ENCODE measurements around the gene TM4SF18. TPM values are rescaled to one million over a fixed set of nuclear protein-coding genes. Genes with fewer than 3 reads are reported as not detected.

TM4SF18 gene
- total RNA-seq, 1 experiment from 2014 or later = 3.0 TPM

DNA sequence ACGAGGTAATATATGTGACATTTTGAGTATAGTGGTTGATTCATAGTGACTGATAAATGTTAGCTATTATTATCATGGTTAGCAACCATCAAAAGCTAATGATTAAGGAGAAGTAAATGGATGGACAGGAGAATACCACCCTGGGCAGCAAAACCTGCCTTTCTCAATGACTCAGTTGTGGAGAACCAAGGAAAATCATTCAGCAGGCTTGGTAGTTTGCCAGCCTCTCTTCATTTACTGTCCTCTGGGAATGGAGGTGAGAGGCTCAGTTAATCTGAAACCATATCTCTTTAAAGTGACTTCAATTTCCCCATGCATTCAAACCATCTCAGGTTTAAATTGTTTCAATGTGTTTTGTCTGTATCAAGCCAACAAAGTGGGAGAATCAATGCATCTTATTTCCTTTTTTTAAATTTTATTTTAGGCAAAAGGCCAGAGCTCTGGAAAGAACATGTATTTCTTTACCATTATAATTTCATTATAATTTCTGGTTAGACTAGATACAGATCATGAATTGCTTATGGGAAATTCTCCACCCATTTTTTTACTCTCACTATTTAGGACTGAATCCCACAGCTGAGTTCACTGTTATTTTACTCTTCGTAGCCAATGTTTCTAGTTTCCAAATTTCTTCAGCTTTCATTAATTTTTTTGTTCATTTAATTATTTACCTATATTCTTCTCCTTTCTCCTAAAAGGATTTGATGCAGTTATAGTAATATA lies 2.7 kb downstream of the TM4SF18 start:
- peak; percentile 43 for DNase-seq (ENCODE audit: low read depth)

- no peak for DNase-seq (ENCODE audit: low read depth)
These were observed 6.3 kb downstream of the TM4SF18 start for GRCh38 chr3:149327156-149327555.

GRCh38 chr3:149325581-149325980 lies 7.9 kb downstream of the TM4SF18 start:
- DNase-seq (ENCODE audit: low read depth) = no peak

GRCh38 chr3:149324332-149324731 lies 9.1 kb downstream of the TM4SF18 start:
- no peak for DNase-seq (ENCODE audit: low read depth)

DNA sequence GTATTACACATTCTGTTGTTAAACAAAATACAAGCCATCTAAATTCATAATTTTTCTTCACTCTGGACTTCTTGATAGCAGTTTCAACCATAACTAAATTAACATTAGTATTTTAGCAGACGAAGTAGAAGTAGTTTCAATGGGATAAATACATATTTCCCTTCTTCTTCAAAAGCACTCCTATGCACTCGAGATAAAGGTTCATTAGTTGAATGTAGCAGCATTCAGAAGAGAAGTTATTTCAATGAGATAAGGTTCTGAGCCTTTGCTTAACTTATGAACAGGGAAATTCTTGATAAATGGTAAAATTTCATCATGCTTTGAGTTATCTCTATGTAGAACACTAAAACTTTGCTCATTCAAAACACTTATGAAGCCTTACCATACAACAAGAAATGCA lies 11.8 kb downstream of the TM4SF18 start:
- DNase-seq (ENCODE audit: low read depth) = no peak

- DNase-seq (ENCODE audit: low read depth) = no peak
These were observed 12.3 kb downstream of the TM4SF18 start for GRCh38 chr3:149321136-149321535.

DNA sequence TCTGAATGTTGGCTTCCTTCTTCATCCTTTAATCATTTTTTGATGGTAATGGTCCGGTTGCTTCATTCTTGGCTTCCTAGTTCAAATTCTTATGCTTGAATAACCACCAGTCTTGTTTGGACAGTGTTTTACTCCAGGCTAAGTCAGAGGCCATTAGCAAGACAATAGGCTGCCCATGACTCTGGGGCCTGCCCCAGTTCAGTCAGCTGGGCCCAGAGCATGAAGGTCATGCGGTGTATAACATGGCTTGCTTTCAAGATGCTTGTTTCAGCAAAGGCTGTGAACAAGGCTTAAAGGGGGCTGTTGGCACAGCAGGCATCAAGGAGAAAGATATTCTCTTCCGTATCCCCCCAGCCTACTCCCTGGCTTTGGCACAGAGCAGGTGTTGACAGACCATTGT lies 13.7 kb downstream of the TM4SF18 start:
- DNase-seq (ENCODE audit: low read depth) = no peak

- no peak for DNase-seq (ENCODE audit: low read depth)
These were observed 16.4 kb downstream of the TM4SF18 start for GRCh38 chr3:149317072-149317471.

DNA sequence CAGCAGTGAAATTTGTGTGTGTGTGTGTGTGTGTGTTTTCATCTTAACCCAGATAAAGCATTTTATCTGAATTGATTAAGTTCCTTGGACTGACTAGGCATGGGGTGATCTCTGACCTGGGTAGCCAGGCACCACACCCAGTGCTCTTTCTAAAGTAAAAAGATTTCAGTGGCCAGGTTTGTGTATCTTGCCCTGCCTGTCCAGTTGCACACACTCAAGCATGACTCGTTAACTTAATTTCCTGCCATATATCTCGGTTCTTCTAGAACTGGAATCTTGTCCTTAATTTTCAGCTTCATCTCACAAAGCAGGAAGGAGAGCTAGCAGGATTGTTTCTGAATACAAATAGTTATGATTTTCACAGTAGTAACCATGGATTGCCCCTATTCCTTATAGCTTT lies 17.0 kb downstream of the TM4SF18 start:
- DNase-seq (ENCODE audit: low read depth) = no peak

GRCh38 chr3:149315694-149316093 lies 17.7 kb downstream of the TM4SF18 start:
- DNase-seq (ENCODE audit: low read depth) = no peak

DNA sequence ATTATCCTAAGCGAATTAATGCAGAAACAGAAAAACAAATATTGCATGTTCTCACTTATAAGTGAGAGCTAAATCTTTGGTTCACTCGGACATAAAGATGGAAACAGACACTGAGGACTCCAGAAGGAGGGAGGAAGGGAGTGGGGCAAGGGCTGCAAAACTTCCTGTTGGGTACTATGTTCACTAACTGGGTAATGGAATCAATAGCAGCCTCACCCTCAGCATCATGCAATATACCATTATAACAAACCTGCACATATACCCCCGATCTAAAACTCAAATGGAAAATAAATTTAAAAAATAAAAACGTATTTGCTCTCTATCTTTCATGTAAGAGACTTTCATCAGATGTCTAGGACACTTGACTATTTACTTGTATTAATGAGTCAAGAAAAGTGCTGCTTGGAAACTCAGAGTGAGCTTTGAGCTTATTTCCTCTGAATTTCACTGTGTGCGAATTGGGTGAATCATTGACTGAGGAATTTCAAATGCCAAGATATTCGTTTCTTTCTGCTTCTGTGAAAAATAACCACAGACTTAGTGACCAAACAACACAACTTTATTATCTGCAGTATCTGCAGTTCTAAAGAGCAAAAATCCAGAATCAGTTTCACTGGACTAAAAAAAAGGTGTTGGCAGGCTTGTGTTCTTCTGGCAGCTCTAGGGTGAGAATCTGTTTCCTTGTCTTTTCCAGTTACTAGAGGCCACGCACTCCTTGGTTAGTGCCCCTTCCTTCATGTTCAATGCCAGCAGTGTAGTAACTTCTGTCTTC lies 18.4 kb downstream of the TM4SF18 start:
- peak; percentile 90 for DNase-seq (ENCODE audit: low read depth)

GRCh38 chr3:149313542-149313941 lies 19.9 kb downstream of the TM4SF18 start:
- DNase-seq (ENCODE audit: low read depth) = no peak

GRCh38 chr3:149310796-149311534 lies 22.5 kb downstream of the TM4SF18 start:
- no peak for DNase-seq (ENCODE audit: low read depth)

GRCh38 chr3:149307435-149307783 lies 26.0 kb downstream of the TM4SF18 start:
- no peak for DNase-seq (ENCODE audit: low read depth)

DNA sequence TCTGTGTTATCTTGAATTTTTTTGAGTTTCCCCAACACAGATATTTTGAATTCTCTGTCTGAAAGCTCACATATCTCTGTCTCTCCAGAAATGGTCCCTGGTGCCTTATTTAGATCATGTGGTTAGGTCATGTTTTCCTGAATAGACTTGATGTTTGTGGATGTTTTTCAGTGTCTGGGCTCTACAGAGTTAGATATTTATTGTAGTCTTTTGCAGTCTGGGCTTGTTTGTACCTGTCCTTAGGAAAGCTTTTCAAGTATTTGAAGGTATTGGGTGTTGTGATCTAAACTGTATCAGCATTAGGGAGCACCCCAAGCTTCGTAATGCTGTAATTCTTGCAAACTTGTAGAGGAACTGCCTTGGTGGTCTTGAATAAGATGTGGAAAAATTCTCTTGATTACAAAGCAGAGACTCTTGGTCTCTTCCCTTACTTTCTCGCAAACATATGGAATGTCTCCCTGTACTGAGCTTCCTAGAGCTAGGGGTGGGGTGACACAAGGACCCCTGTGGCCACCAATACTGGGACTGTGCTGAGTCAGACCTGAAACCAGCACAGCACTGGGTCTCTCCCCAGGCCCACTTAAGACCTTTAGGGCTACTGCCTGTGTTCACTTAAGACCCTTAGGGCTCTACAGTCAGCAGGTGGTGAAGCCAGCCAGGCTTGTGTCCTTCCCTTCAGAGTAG lies 26.5 kb downstream of the TM4SF18 start:
- no peak for DNase-seq (ENCODE audit: low read depth)

- DNase-seq (ENCODE audit: low read depth) = no peak
These were observed 28.1 kb downstream of the TM4SF18 start for GRCh38 chr3:149305376-149305775.

- DNase-seq (ENCODE audit: low read depth) = peak; percentile 96
These were observed 33.3 kb downstream of the TM4SF18 start for GRCh38 chr3:149299938-149300801.

GRCh38 chr3:149296972-149297371 lies 36.5 kb downstream of the TM4SF18 start:
- DNase-seq (ENCODE audit: low read depth) = peak; percentile 56

DNA sequence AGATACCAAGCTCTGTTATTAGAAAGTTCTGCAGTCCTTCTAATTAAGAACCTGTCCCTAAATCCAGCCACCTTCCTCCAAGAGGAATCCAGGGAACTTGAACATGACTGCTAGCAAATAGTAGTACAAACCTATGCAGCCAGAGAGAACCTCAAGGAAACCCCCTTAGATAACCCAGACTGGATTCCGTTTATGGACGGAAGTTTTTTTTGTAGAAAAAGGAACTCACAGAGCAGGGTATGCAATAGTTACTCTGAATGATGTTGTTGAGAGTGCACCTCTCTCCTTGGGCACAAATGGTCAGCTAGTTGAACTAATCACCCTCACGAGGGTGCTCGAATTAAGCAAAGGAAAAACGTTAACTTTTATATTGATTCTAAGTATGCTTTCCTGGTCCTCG lies 40.8 kb downstream of the TM4SF18 start:
- DNase-seq (ENCODE audit: low read depth) = no peak

DNA sequence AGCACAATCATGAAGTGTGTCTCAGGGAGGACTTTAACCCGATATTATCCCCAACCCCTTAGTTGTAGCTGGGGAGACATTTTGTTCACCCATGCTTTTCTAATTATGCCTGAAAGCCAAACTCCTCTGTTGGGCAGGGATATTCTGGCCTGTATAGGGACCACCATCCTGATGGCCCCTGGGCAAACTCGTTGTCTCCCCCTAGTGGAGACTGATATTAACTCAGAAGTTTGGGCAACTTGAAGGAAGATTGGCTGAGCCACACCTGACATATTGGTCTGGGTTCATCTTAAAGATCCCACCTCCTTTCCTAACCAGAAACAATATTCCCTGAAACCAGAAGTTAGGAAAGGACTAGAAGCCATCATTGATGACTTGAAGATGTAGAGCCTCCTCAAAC lies 42.3 kb downstream of the TM4SF18 start:
- no peak for DNase-seq (ENCODE audit: low read depth)

DNA sequence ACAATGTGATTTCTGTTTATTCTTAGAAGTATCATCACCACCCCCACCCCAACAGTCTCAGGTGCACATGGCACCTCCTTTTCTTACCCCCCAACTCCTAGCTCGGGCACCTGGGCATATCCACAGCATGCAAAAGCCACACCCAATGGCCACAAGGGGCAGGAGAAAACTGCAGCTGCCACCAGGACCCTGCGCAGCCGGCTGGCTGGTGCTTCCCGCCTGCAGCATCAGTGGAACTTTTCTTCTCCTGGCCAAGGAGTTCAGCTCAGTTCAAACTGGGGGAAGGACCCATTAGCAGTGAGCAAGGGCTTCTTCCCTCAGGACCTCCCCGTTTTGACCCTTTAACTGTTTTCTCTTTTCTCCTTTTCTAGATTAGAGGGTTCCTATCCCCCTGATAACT lies 44.8 kb downstream of the TM4SF18 start:
- DNase-seq (ENCODE audit: low read depth) = no peak

All from LHCN-M2 (cell line).